Measurements from ENCODE around the gene PAX7.

PAX7 gene

GRCh38 chr1:18711003-18711402, 80.4 kb downstream of the PAX7 start:
- DNase-seq, result no peak

GRCh38 chr1:18711536-18712251, 81.0 kb downstream of the PAX7 start:
- no peak for DNase-seq

GRCh38 chr1:18712252-18712600, 81.6 kb downstream of the PAX7 start:
- no peak for DNase-seq

DNA sequence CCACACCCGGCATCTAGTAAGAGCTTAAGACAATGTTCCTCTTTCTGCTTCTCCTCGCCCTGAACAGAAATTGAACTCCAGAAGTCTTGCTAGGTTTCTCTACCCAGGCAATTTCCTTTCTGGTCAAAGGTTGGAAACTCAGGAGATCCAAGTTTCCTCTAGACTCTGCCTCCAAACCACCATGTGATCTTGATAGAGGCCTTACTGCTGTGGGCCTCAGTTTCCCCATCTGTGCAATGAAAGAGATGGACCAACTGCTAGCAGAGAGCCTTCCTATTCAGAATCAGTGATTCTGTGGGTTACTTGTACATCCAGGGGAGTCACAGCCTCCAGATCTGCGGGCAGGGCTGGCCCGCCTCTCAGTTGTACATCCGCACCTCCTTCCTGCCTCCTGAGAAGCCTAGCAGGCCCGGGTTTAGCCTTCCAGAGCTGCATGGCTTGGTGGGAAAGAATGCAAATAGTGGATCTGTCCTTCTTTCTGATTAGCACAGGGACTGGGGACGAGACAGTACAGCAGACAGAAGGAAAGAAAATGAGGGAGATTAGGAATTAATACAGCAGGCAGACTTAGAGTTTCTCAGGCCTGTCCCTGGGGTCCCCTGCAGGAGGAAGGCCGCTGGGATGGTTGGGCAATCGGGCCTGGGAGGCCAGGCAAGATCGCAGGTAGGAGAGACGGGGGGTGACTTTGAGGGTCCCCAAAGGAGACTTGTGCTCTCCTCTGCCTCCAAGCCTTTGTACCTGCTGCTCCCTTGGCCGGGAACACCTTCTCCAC, 83.9 kb downstream of the PAX7 start:
- DNase-seq, result no peak

DNA sequence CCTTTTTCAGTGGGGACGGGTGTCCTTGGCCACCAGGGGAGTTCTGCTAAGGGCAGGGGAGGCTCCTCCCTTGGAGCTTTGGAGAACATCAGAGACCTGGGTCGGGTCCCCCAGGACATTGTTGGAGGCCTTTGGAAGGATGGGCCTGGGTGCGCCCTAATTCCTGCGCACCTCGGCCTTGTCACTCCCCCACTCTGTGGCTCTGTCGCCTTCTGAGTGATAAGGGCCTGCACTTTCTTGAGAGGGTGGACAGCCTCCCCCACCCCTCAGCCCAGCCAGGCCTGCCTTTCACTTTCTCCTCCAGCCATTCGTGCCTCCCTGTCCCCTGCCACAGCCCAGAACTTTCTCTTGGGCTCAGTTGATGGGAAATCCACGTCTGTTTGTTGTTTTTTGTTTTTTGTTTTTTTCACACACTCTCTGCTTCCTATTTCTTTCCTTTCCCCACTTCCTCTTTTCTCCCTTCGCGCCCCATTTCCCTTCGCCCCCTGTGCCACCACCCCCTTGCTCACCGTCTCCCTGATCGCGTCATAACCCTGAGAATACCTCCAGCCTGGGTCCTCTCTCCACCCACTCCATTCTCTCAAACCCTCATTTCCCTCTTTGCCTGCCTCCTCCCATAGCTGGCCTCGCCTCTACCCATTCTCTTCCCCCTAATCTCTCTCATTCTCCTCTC, 85.6 kb downstream of the PAX7 start:
- no peak for DNase-seq

DNA sequence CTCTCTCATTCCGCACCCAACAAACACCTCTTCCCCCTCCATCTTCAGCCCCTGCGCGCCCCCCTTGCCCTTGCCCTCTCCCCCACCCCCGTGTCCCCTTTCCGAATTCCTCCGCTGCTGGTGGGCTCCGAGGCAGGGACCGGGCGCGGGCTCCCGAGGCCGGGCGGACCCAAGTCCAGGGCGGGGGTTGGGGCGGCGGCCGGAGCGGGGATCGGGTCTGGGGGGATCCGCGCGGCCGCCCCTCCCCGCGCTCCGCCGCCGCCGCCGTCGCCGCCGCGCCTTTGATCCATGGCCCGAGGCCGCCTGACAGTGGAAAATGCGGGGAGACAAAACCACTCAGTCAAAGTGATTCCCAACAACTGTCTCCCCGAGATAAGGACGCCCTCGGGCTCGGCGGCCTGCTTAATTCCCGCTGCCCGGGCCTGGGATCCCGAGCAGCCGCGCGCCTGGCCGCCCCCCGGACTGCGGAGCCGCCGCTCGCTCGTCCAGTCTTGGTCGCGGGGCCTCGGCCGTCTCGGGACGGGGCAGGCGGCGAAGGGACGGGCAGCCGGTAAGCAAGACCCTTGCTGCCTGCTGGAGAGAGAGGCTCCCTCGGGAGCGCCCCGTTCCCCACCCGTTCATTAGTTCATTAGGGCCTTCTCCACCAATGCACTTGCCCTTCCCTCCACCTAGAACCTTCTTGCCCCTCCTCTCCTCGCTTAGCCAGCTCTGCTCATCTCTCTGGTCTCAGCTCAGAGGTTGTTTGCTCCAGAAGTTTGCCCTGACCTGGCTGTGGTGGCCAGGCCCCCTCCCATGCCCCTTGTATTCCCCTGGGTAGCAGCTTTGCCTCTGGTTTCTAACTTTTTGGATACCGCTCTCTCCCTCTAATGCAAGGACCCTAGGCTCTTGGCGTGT, 86.4 kb downstream of the PAX7 start:
- DNase-seq, result no peak

- DNase-seq, result no peak
These were observed 89.3 kb downstream of the PAX7 start for GRCh38 chr1:18719786-18720451.

- no peak for DNase-seq
These were observed 90.4 kb downstream of the PAX7 start for GRCh38 chr1:18721041-18721440.

GRCh38 chr1:18721776-18722175, 91.1 kb downstream of the PAX7 start:
- DNase-seq, result no peak

DNA sequence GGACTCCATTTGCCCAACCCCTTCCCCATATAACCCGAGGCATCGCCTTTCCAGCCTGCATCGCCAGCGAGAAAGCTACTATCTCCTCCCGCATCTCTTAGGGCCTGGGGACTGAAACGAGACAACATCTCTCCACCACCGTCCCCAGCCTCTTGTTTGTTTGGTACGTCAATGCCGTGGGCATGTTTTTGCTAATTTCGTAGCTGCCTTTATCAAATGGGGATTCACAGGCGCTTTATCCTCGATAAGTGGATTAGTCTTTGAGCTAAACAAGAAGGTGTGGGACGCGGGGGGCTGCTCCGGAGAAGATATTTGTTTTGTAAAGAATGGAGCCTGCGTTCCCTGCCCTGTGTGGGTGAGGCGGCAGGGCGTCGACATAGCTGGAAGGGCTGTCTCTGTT, 91.6 kb downstream of the PAX7 start:
- DNase-seq, result no peak

DNA sequence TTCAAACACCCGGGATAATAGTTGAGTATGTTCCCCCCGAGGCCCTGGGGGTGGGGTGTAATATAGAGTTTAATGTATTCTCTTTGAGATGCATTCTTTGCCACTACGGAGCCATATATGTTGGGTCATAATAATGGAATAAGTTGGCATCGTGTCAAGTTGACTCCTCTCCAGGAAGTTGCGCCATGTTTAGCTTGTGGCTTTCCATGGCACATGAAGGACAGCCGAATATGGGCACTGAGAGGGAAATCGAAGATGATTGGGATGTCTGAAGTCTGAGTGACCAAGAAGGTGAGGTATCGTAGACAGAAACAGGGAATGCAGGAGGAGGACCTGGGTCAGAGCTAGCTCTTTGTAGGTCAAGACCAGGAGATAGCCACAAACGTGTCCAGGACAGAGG, 92.6 kb downstream of the PAX7 start:
- no peak for DNase-seq

- no peak for DNase-seq
These were observed 93.2 kb downstream of the PAX7 start for GRCh38 chr1:18723701-18724411.

GRCh38 chr1:18724801-18725200, 94.2 kb downstream of the PAX7 start:
- DNase-seq, result no peak

DNA sequence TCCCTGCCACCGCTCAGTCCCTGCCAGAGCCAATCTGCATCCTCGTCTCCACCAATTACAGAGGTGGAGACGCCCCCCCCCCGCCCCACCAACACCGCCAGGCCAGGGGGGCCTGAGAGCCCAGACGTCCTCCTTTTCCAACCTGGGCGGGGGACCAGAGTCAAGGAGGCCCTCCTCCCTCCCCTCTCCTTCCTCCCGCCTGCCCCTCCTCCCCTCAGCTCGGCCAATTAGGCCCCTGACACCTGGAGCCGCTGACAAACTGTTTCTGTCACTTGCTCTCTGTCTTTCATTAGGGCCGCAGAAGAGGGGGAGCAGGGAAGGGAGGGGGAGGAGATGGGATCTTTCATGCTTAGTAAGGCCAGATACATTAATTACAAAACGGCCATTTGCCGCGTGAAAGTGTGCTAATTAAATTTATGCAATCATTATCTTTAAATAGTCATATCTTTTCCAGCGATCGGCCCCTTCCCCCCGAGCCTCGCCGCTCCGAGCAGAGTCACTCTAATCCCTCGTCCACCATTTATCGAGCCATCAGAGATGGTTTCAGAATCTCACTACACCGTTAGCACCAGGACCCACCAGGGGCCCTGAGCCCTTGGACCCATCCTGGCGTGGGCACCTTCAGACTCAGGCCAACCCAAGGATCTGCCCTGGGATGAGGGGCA, 94.7 kb downstream of the PAX7 start:
- no peak for DNase-seq

DNA sequence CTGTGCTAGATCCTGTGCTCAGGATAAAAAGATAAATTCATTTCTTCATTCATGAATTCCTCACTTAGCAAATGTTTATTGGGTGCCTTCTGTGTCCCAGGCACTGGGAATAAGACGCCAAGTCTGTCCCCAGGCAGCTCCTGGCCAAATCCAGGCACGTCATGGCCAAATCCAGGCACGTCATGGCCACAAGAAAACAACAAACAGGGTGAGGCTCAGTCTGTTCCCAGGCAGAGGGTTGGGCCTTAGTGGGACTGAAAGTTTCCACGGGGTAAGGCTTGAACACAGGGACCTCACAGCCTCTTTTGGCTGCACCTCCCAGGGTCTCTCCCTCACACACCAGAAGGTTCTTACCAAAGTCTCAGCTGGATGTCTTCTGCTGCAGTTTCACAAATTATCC, 95.7 kb downstream of the PAX7 start:
- DNase-seq, result no peak

- no peak for DNase-seq
These were observed 97.3 kb downstream of the PAX7 start for GRCh38 chr1:18727956-18728355.

DNA sequence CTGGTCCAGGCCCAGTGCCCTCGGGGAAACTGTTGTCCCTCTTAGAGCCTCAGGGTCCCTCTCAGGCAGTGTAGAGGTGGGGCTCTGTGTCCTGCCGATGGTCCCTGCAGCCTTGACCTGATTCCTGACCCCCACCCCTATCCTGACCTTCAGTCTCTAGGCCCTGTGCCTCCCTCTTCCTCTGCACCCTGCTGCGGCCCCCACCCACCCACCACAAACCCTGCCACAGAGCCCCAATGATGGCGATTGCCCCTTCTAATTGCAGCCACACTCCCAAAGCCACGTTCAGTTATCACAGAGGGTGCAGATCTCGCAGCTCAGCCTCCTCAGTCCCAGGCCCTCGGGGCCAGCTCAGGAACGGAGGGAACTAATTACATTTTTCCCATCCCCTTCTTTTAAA, 99.7 kb downstream of the PAX7 start:
- DNase-seq, result no peak

DNA sequence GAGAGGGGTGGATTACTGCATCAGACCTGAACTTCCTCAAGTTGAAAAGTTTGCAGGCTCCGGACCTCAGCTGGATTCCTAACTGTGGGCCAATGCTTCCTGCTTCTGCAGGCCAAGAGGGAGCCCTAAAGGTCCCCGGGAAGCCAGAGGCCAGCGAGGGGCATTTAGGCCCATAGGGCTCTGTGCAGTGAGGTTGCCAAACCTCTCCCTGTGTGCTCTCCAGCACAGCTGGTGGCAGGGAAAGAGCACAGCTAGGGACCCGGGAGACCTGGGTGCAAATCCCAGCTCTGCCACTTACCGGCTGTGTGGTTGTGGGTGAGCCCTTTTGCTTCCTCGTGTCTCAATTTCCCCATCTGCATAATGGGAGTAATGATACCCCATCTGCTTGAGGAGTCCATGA, 100.5 kb downstream of the PAX7 start:
- DNase-seq, result no peak

DNA sequence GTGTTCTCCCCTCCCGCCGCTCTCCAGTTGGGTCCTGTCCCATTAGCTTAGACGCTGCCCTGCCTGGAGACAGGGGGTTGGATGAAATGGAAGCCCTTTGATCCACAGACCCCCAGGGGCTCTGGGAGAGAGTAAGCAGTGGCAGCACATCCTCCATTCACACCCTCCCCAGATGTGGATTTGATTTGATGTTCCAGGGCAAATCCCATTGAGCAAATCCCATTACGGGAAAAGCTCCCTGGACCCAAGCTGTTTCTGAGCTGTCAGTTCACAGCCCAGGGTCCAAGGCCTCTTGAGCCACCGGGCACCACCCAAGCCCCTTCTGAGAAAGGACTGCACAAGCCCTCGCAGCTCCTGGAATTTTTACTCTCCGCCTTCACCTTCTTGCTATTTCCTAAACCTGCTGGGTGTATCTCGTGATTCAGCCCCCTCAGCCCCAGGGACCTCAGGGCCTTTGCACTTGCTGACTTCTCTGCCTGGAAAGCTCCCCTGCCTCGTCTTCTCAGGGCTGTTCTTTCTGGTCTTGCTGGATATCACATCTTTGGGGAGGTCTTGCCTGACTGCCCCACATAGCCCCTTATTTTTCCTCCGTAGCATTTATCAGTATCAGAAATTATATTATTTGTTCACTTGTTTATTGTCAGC, 101.1 kb downstream of the PAX7 start:
- no peak for DNase-seq

GRCh38 chr1:18732686-18733085, 102.0 kb downstream of the PAX7 start:
- DNase-seq, result no peak

- no peak for DNase-seq
These were observed 103.4 kb downstream of the PAX7 start for GRCh38 chr1:18734001-18734400.

All from NCI-H748 treated with DMSO at 0.1 percent for 48 hours (cell line).